Gastrocnemius medialis (tissue), 4 donors: ENCODE measurements around the gene CLCN6.

Source experiments
- CTCF ChIP-seq, 5 experiments: fragments of 450-650 bp in 3 of 5; fragments of 200-600 bp in 2 of 5; sonication (generic) in 2 of 5; IDR thresholded peaks in 4 of 5; conservative IDR thresholded peaks in 1 of 5; 1 replicate in 4 of 5; 2 replicates in 1 of 5; pipeline ENCODE4 v1.5.1; 2016 to 2019; ENCODE audit warnings: antibody characterized with exemption in 5 of 5, mild to moderate bottlenecking in 3 of 5, moderate library complexity in 3 of 5
- POLR2A ChIP-seq, 2 donors: fragments of 450-650 bp; IDR thresholded peaks; one replicate each; pipeline ENCODE4 v1.6.1; 2017; ENCODE audit warnings: antibody characterized with exemption in 2 of 2, mild to moderate bottlenecking in 2 of 2, moderate library complexity in 2 of 2

GRCh38 chr1:11784993-11785769 is 20.8 kb upstream of the CLCN6 start:
- TF ChIP-seq CTCF (IDR thresholded peaks at IDR 0.05 in 4 of 5, conservative IDR thresholded peaks at IDR 0.05 in 1 of 5) = peak in 4 of 5 experiments; percentile 87 to 95 (median 91)
- TF ChIP-seq POLR2A (IDR thresholded peaks at IDR 0.05) = no peak
